ENCODE results near the gene GYG2. TPM values are rescaled to one million over a fixed set of nuclear protein-coding genes. Genes with fewer than 3 reads are reported as not detected.
A peak's percentile ranks its signal among the peaks of the same experiment; 100 is the strongest.

Gene GYG2
- total RNA-seq, 6 experiments from 2014 or later, result 0.35 to 0.79 (median 0.51) TPM; not detected in 2

- H3K36me3 Mint-ChIP-seq (ENCODE audit: low read depth), result no peaks in the 10 kb centered on the region
- H3K27ac Mint-ChIP-seq, result no peak overlapping the region
- no peaks in the 10 kb centered on the region for H3K4me1 Mint-ChIP-seq (ENCODE audit: low read depth)
- DNase-seq, result no peak
- no peak overlapping the region for H3K4me3 Mint-ChIP-seq
- H3K27me3 Mint-ChIP-seq (ENCODE audit: insufficient read depth), result no peaks in the 10 kb centered on the region; the same call in 1 of the 2 replicates
- TF ChIP-seq, protein P1, sequence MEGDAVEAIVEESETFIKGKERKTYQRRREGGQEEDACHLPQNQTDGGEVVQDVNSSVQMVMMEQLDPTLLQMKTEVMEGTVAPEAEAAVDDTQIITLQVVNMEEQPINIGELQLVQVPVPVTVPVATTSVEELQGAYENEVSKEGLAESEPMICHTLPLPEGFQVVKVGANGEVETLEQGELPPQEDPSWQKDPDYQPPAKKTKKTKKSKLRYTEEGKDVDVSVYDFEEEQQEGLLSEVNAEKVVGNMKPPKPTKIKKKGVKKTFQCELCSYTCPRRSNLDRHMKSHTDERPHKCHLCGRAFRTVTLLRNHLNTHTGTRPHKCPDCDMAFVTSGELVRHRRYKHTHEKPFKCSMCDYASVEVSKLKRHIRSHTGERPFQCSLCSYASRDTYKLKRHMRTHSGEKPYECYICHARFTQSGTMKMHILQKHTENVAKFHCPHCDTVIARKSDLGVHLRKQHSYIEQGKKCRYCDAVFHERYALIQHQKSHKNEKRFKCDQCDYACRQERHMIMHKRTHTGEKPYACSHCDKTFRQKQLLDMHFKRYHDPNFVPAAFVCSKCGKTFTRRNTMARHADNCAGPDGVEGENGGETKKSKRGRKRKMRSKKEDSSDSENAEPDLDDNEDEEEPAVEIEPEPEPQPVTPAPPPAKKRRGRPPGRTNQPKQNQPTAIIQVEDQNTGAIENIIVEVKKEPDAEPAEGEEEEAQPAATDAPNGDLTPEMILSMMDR (IDR thresholded peaks at IDR 0.05), result no peak
- peaks cover 18% of the 10 kb centered on the region for H3K9me3 Mint-ChIP-seq
Observed at GRCh38 chrX:2840961-2841360, 12.2 kb downstream of the GYG2 start.

DNA sequence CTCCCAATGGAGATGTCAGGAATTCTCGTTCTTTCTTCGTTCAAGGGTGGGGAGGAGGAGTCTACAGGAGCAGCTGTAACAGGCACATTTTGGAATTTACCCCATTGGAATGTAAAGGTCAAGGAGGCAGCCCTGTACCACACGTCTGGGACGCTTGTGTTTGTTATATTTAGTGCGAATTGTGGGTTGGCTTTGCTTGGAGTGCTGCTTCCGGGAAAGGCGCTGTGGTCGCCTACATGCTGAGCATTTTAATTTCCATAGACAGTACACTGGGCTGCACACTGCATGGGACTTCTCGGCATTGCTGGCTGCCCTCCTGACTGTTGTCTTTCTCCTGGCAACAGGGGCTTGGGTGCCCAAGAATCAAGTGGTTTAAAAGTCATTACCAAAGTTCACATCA, 12.8 kb downstream of the GYG2 start:
- no peaks in the 10 kb centered on the region; the same call in 1 of the 2 replicates for H3K27me3 Mint-ChIP-seq (ENCODE audit: insufficient read depth)
- DNase-seq, result no peak
- H3K9me3 Mint-ChIP-seq, result peaks cover 18% of the 10 kb centered on the region
- TF ChIP-seq, protein P1 (IDR thresholded peaks at IDR 0.05), result no peak
- no peaks in the 10 kb centered on the region for H3K36me3 Mint-ChIP-seq (ENCODE audit: low read depth)
- no peak overlapping the region for H3K27ac Mint-ChIP-seq
- H3K4me1 Mint-ChIP-seq (ENCODE audit: low read depth), result no peaks in the 10 kb centered on the region
- H3K4me3 Mint-ChIP-seq, result no peak overlapping the region

- Mint-ChIP-seq H3K36me3 (ENCODE audit: low read depth) (no peaks in the 10 kb centered on the region), H3K4me1 (ENCODE audit: low read depth) (peaks cover 20% of the 10 kb centered on the region), H3K27me3 (ENCODE audit: insufficient read depth) (no peaks in the 10 kb centered on the region), H3K4me3 (no peak overlapping the region), H3K9me3 (no peaks in the 10 kb centered on the region), H3K27ac (no peak overlapping the region)
- TF ChIP-seq, protein P1 (IDR thresholded peaks at IDR 0.05), result no peak
- no peak for DNase-seq
Observed at GRCh38 chrX:2846992-2847391, 18.3 kb downstream of the GYG2 start.

DNA sequence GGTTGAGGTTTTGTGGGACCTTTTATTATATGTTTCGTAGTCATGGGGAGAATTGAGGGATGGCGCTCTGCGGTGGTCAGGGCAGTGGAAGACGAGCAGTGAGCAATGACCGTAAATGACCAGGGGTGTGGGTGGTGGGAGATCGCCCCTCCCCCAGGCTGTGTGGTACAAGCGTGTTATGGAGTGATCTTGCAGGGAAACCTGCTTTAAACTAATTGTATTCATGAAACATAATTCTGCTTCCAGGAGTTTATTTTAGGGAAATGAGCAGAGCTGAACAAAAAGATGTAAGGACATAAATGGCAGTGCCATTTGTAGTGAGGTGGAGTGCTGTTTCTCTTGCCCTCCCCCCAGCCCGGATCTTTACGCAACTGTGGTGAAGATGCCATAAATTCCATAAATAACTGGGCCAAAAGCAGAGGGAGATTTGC, 20.2 kb downstream of the GYG2 start:
- H3K27me3 Mint-ChIP-seq (ENCODE audit: insufficient read depth), result no peaks in the 10 kb centered on the region
- peaks cover 20% of the 10 kb centered on the region for H3K4me1 Mint-ChIP-seq (ENCODE audit: low read depth)
- H3K9me3 Mint-ChIP-seq, result no peaks in the 10 kb centered on the region
- no peaks in the 10 kb centered on the region for H3K36me3 Mint-ChIP-seq (ENCODE audit: low read depth)
- TF ChIP-seq, protein P1 (IDR thresholded peaks at IDR 0.05), result no peak
- peak overlapping the region; percentile 70 for H3K27ac Mint-ChIP-seq
- H3K4me3 Mint-ChIP-seq, result peak overlapping the region; percentile 38; the same call in 1 of the 2 replicates
- DNase-seq, result no peak

DNA sequence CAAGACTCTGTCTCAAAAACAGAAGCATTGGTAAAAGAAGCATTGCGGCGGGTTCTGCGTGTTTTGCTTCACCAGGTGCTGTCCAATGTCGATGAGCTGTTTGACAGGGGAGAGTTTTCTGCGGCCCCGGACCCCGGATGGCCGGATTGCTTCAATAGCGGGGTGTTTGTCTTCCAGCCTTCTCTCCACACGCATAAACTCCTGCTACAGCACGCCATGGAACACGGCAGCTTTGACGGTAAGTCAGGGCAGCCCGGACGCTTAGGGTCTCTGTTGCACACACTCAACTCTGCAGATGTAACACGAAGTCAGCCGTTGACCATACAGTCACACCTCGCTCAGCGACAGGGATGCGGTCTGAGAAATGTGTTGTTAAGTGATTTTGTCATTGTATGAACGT, 26.2 kb downstream of the GYG2 start:
- Mint-ChIP-seq H3K4me1 (ENCODE audit: low read depth) (peaks cover 4% of the 10 kb centered on the region), H3K36me3 (ENCODE audit: low read depth) (no peaks in the 10 kb centered on the region), H3K4me3 (no peak overlapping the region), H3K9me3 (no peaks in the 10 kb centered on the region), H3K27ac (no peak overlapping the region), H3K27me3 (ENCODE audit: insufficient read depth) (no peaks in the 10 kb centered on the region)
- TF ChIP-seq, protein P1 (IDR thresholded peaks at IDR 0.05), result no peak
- no peak for DNase-seq

- no peaks in the 10 kb centered on the region for H3K4me1 Mint-ChIP-seq (ENCODE audit: low read depth)
- H3K36me3 Mint-ChIP-seq (ENCODE audit: low read depth), result no peaks in the 10 kb centered on the region
- no peaks in the 10 kb centered on the region for H3K9me3 Mint-ChIP-seq
- TF ChIP-seq, protein P1 (IDR thresholded peaks at IDR 0.05), result no peak
- no peak overlapping the region for H3K4me3 Mint-ChIP-seq
- no peak overlapping the region for H3K27ac Mint-ChIP-seq
- no peak for DNase-seq
- no peaks in the 10 kb centered on the region for H3K27me3 Mint-ChIP-seq (ENCODE audit: insufficient read depth)
Observed at GRCh38 chrX:2855761-2856160, 27.0 kb downstream of the GYG2 start.

Data from HFFc6 (cell line).